HepG2 (cell line): ENCODE measurements around the gene DNAJB2. TPM values are rescaled to one million over a fixed set of nuclear protein-coding genes. Genes with fewer than 3 reads are reported as not detected.

Experiments used
- ATAC-seq: fragments of 200-7000 bp; cut with Tn5 transposase; 3 replicates; pipeline ENCODE4 v1.9.1; 2020; ENCODE audit warnings: mild to moderate bottlenecking, moderate library complexity
- BruUV-seq: library from RNA; stranded (reverse); fragments of 400-500 nt; replicated peaks from 2 replicates; lab custom pipeline; 2021; lab: Mats Ljungman, UMichigan
- CTCF ChIA-PET: fragments of 300-600 bp; formaldehyde crosslinking; extraction: SDS; loops from one replicate; lab custom pipeline; 2021; ENCODE audit warnings: low total read pairs, inconsistent platforms, low intra/inter-chr PET ratio; lab: Yijun Ruan, JAX
- POLR2A ChIA-PET: fragments of 350-600 bp; sonication (Branson Sonifier 250); formaldehyde crosslinking; loops from one replicate; lab custom pipeline; 2020; ENCODE audit warnings: antibody characterized with exemption, inconsistent platforms; lab: Yijun Ruan, JAX
- DNase-seq: peaks from one replicate; pipeline ENCODE4 v3.0.0-alpha.2; 2015; ENCODE audit warnings: low spot score
- FAIRE-seq: peaks from 3 replicates; lab custom pipeline; 2011; peaks lifted over from hg19 to GRCh38; lab: Jason Lieb, UNC
- H2AFZ ChIP-seq: one replicate; pipeline ENCODE4 v1.6.1; 2011; ENCODE audit warnings: low read length, inconsistent platforms
- H3K27ac ChIP-seq: fragments of 300-600 bp; 3 replicates; pipeline ENCODE4 v1.8.0; 2011; ENCODE audit warnings: mixed run types, mild to moderate bottlenecking, mixed read lengths, low read length, inconsistent platforms; ENCODE audit not compliant: insufficient read depth; ENCODE audit errors: extremely low read length
- H3K27me3 ChIP-seq, 2 experiments: fragments of 200-600 bp in 1 of 2; 2 replicates in 1 of 2; 3 replicates in 1 of 2; pipeline versions ENCODE4 v1.6.0 to v1.8.0; 2011; ENCODE audit warnings: low read length in 2 of 2, mild to moderate bottlenecking in 2 of 2, moderate library complexity in 2 of 2, inconsistent platforms in 1 of 2; ENCODE audit not compliant: insufficient read depth in 2 of 2, control insufficient read depth in 1 of 2
- H3K36me3 ChIP-seq, 2 experiments: fragments of 200-600 bp in 1 of 2; replicated peaks in 1 of 2; 2 replicates in 1 of 2; 3 replicates in 1 of 2; pipeline versions ENCODE4 v1.5.1 to v1.8.0; 2011; ENCODE audit warnings: low read length in 2 of 2, inconsistent platforms in 1 of 2; ENCODE audit not compliant: insufficient read depth in 2 of 2, control insufficient read depth in 1 of 2
- H3K4me1 ChIP-seq: 2 replicates; pipeline ENCODE4 v1.5.1; 2012; ENCODE audit warnings: low read length, inconsistent platforms; ENCODE audit not compliant: insufficient read depth
- H3K4me2 ChIP-seq: 2 replicates; pipeline ENCODE4 v1.6.0; 2011; ENCODE audit warnings: low read depth, low read length, inconsistent platforms
- H3K4me3 ChIP-seq, 3 experiments: fragments of 200-600 bp in 1 of 3; sonication (generic), shearing (Covaris generic) in 1 of 3; replicated peaks in 1 of 3; 2 replicates each; pipeline ENCODE4 v1.5.1; 2011 to 2016; ENCODE audit warnings: low read length in 3 of 3, inconsistent platforms in 2 of 3, low read depth in 2 of 3, mild to moderate bottlenecking in 2 of 3, control low read depth in 1 of 3, mixed read lengths in 1 of 3; ENCODE audit not compliant: insufficient read depth in 1 of 3
- H3K79me2 ChIP-seq: one replicate; pipeline ENCODE4 v1.6.1; 2011; ENCODE audit warnings: low read length, inconsistent platforms; ENCODE audit not compliant: insufficient read depth
- H3K9ac ChIP-seq: 2 replicates; pipeline ENCODE4 v1.6.0; 2011; ENCODE audit warnings: mild to moderate bottlenecking, low read depth, low read length, inconsistent platforms; ENCODE audit not compliant: insufficient read depth
- H3K9me3 ChIP-seq: 2 replicates; pipeline ENCODE4 v1.5.1; 2012; ENCODE audit warnings: mild to moderate bottlenecking, low read length
- H4K20me1 ChIP-seq: 2 replicates; pipeline ENCODE4 v1.6.0; 2011; ENCODE audit warnings: inconsistent platforms, mild to moderate bottlenecking, low read length, moderate library complexity; ENCODE audit not compliant: insufficient read depth
- FOSL2 ChIP-seq: sonication (generic); formaldehyde crosslinking; IDR thresholded peaks from 2 replicates; pipeline ENCODE4 v1.4.0; 2020; ENCODE audit warnings: missing genetic modification reagents
- NR2F6 ChIP-seq, 2 experiments: IDR thresholded peaks; 2 replicates each; pipeline ENCODE4 v1.6.1; 2016; ENCODE audit warnings: antibody characterized with exemption in 1 of 2, mild to moderate bottlenecking in 1 of 2
- PTBP1 ChIP-seq: fragments of 200-400 bp; formaldehyde crosslinking; IDR thresholded peaks from 2 replicates; pipeline ENCODE4 v1.6.1; 2018; ENCODE audit warnings: low read length, low read depth; ENCODE audit not compliant: poor library complexity, severe bottlenecking
- ZBTB20 ChIP-seq: sonication (generic); formaldehyde crosslinking; IDR thresholded peaks from 2 replicates; pipeline ENCODE4 v1.8.1; 2023; ENCODE audit warnings: missing genetic modification reagents, low read depth, mild to moderate bottlenecking, borderline replicate concordance
- ZNF142 ChIP-seq: sonication (generic); formaldehyde crosslinking; IDR thresholded peaks from 2 replicates; pipeline ENCODE4 v1.4.0; 2020; ENCODE audit warnings: missing genetic modification reagents
- ZNF275 ChIP-seq: sonication (generic); formaldehyde crosslinking; IDR thresholded peaks from 2 replicates; pipeline ENCODE4 v1.8.0; 2022; ENCODE audit warnings: missing genetic modification reagents, mild to moderate bottlenecking, inconsistent platforms, borderline replicate concordance
- ZSCAN25 ChIP-seq: sonication (generic); formaldehyde crosslinking; IDR thresholded peaks from 2 replicates; pipeline ENCODE4 v1.8.0; 2022; ENCODE audit warnings: mild to moderate bottlenecking, missing genetic modification reagents
- WGBS: methylation state at CpG from one replicate; pipeline ENCODE4 v1.1.6; 2017; ENCODE audit warnings: low lambda C conversion rate; 5-methylcytosine and 5-hydroxymethylcytosine counted together
- in situ Hi-C: cut with HindIII; loops from 2 replicates; pipeline ENCODE4 v1.10.0; 2017; ENCODE audit warnings: low pct_unique_long_range_greater_than_20kb; ENCODE audit not compliant: extremely low pct_ligation_motif_present
- intact Hi-C: fragments of 100-400 bp; cut with micrococcal nuclease; formaldehyde crosslinking; loops from one replicate; pipeline ENCODE4 v1.10.0; 2022; ENCODE audit not compliant: unreplicated experiment
- polyA plus RNA-seq, 8 experiments: library from polyadenylated mRNA; depleted of rRNA in 3 of 8; stranded (reverse) in 7 of 8; unstranded in 1 of 8; fragments of >200 nt; fragmentation: Illumina TruSeq in 4 of 8; extraction: Trizol in 4 of 8; gene quantifications; 2 replicates each; pipeline versions ENCODE4 v1.2.1 to v1.2.3, GENCODE V29; 2011 to 2016; ENCODE audit warnings: low read depth in 4 of 8, missing spikeins in 1 of 8, mixed read lengths in 1 of 8; ENCODE audit not compliant: insufficient read depth in 1 of 8
- total RNA-seq, 5 experiments: library from RNA; depleted of rRNA; stranded (reverse); fragments of >200 nt; fragmentation: Illumina TruSeq; extraction: Trizol; gene quantifications; 2 replicates each; pipeline ENCODE4 v1.2.3, GENCODE V29; 2016; ENCODE audit warnings: low read depth in 1 of 5

The DNAJB2 gene
- total and polyA plus RNA-seq, 2 of the 13 experiments (the other 11 are each of a cell fraction or from before 2014, with no cell fraction given): 21.3 to 31.1 TPM

- no peak for DNase-seq
- in situ Hi-C loops: no loop called here
- intact Hi-C loops: no loop called here
- Histone ChIP-seq H3K36me3 (no peaks in the 10 kb centered on the region), H2AFZ (no peak overlapping the region), H3K4me2 (no peak overlapping the region), H3K4me3 (no peak overlapping the region), H3K79me2 (no peaks in the 10 kb centered on the region), H3K9me3 (no peaks in the 10 kb centered on the region), H4K20me1 (no peaks in the 10 kb centered on the region), H3K4me1 (peaks cover 48% of the 10 kb centered on the region), H3K9ac (no peak overlapping the region), H3K27me3 (peaks cover 0 to 9% of the 10 kb centered on the region in 2 experiments; a peak in 1 of 5 replicates), H3K27ac (no peak overlapping the region)
- ChIA-PET POLR2A (interaction anchor here (1.2 kb wide), 1 partner anchor 18 kb away, joined by 3 read pairs; no protein-coding TSS in a partner anchor), CTCF (no interaction called here)
- TF ChIP-seq ZNF142 (CRISPR knock-in tag): no peak
- TF ChIP-seq NR2F6 (IDR thresholded peaks at IDR 0.05): no peak
- TF ChIP-seq NR2F6 (CRISPR knock-in tag; IDR thresholded peaks at IDR 0.05): peak; percentile 12; the same call in 1 of the 2 replicates
- TF ChIP-seq FOSL2 (CRISPR knock-in tag): peak; percentile 84
- peak; percentile 69; the same call in 1 of the 2 replicates for TF ChIP-seq ZSCAN25 (CRISPR knock-in tag)
- no peak for TF ChIP-seq ZBTB20 (CRISPR knock-in tag)
- TF ChIP-seq PTBP1: no peak
- no peak for TF ChIP-seq ZNF275
- no peak for FAIRE-seq
- WGBS: 35% methylated on average over 2 of the region's 2 CpGs
- ATAC-seq: no peak
- no TSS peak for BruUV-seq
Measured at GRCh38 chr2:219272995-219273394, 6.2 kb upstream of the DNAJB2 start.
